HT-29 (cell line): ENCODE data around the gene KMT2B. TPM values are rescaled to one million over a fixed set of nuclear protein-coding genes. Genes with fewer than 3 reads are reported as not detected.
"Not testable (repeated sequence)": the region's sequence is repeated elsewhere in the genome, so short reads cannot be mapped to it uniquely, and the experiment has no call there.

Experiments
- DNase-seq: peaks from one replicate; pipeline ENCODE4 v3.0.0-alpha.2; 2015; ENCODE audit warnings: low spot score
- total RNA-seq: library from RNA; depleted of rRNA; stranded (reverse); fragments of >200 nt; shearing (Covaris generic); gene quantifications from 2 replicates; pipeline ENCODE4 v1.2.3, GENCODE V29; 2014

The KMT2B gene
- total RNA-seq, 1 experiment from 2014 or later, result 29.3 TPM

- no peak for DNase-seq
Observed at GRCh38 chr19:35712567-35713505, 5.0 kb upstream of the KMT2B start.

GRCh38 chr19:35713506-35713850 lies 4.3 kb upstream of the KMT2B start:
- DNase-seq, result no peak

- no peak for DNase-seq
Observed at GRCh38 chr19:35713904-35714495, 3.8 kb upstream of the KMT2B start.

- no peak for DNase-seq
Observed at GRCh38 chr19:35714601-35715354, 3.0 kb upstream of the KMT2B start.

- DNase-seq, result no peak
Observed at GRCh38 chr19:35715355-35715809, 2.4 kb upstream of the KMT2B start.

GRCh38 chr19:35715981-35716800 lies 1.6 kb upstream of the KMT2B start:
- DNase-seq, result peak; percentile 59

- DNase-seq, result peak; percentile 98
Observed at GRCh38 chr19:35716801-35717664, 770 bp upstream of the KMT2B start.

GRCh38 chr19:35718345-35719041 lies 690 bp downstream of the KMT2B start:
- peak; percentile 51 for DNase-seq

- DNase-seq, result no peak
Observed at GRCh38 chr19:35719402-35720162, 1.8 kb downstream of the KMT2B start.

GRCh38 chr19:35720163-35720524 lies 2.3 kb downstream of the KMT2B start:
- no peak for DNase-seq

GRCh38 chr19:35720648-35721047 lies 2.8 kb downstream of the KMT2B start:
- no peak for DNase-seq

GRCh38 chr19:35721374-35721773 lies 3.6 kb downstream of the KMT2B start:
- no peak for DNase-seq

- no peak for DNase-seq
Observed at GRCh38 chr19:35722461-35722860, 4.7 kb downstream of the KMT2B start.

GRCh38 chr19:35722897-35723296 lies 5.1 kb downstream of the KMT2B start:
- no peak for DNase-seq

- DNase-seq, result no peak
Observed at GRCh38 chr19:35723671-35724070, 5.9 kb downstream of the KMT2B start.

- DNase-seq, result not testable (repeated sequence)
Observed at GRCh38 chr19:35724132-35724531, 6.3 kb downstream of the KMT2B start.

GRCh38 chr19:35724560-35724959 lies 6.8 kb downstream of the KMT2B start:
- no peak for DNase-seq

GRCh38 chr19:35725216-35725861 lies 7.5 kb downstream of the KMT2B start:
- no peak for DNase-seq
